Measurements from ENCODE around the gene OTOF.

The OTOF gene

GRCh38 chr2:26486789-26487188, 8.9 kb upstream of the OTOF start:
- TF ChIP-seq POLR2AphosphoS5 (IDR thresholded peaks at IDR 0.05; ENCODE audit: low read depth, low read length) (no peak), TAF1 (IDR thresholded peaks at IDR 0.05; ENCODE audit: borderline replicate concordance, insufficient read depth, low read length) (no peak), REST (IDR thresholded peaks at IDR 0.05; ENCODE audit: insufficient read depth in 1 of 2, low read depth in 2 of 2, low read length in 2 of 2) (no peak), FOXP2 (optimal IDR thresholded peaks at IDR 0.05; ENCODE audit: borderline replicate concordance, extremely low read depth, extremely low read length, insufficient read depth) (no peak), SIN3A (IDR thresholded peaks at IDR 0.05; ENCODE audit: borderline replicate concordance, insufficient read depth, low read length) (no peak)

GRCh38 chr2:26485725-26486418, 7.9 kb upstream of the OTOF start:
- TF ChIP-seq FOXP2 (optimal IDR thresholded peaks at IDR 0.05; ENCODE audit: borderline replicate concordance, extremely low read depth, extremely low read length, insufficient read depth) (no peak), TAF1 (IDR thresholded peaks at IDR 0.05; ENCODE audit: borderline replicate concordance, insufficient read depth, low read length) (no peak), SIN3A (IDR thresholded peaks at IDR 0.05; ENCODE audit: borderline replicate concordance, insufficient read depth, low read length) (no peak), POLR2AphosphoS5 (IDR thresholded peaks at IDR 0.05; ENCODE audit: low read depth, low read length) (no peak), REST (IDR thresholded peaks at IDR 0.05; ENCODE audit: insufficient read depth in 1 of 2, low read depth in 2 of 2, low read length in 2 of 2) (no peak)

GRCh38 chr2:26485099-26485498, 7.2 kb upstream of the OTOF start:
- no peak for TF ChIP-seq REST (IDR thresholded peaks at IDR 0.05; ENCODE audit: insufficient read depth in 1 of 2, low read depth in 2 of 2, low read length in 2 of 2)
- TF ChIP-seq FOXP2 (optimal IDR thresholded peaks at IDR 0.05; ENCODE audit: borderline replicate concordance, extremely low read depth, extremely low read length, insufficient read depth) = no peak
- TF ChIP-seq SIN3A (IDR thresholded peaks at IDR 0.05; ENCODE audit: borderline replicate concordance, insufficient read depth, low read length) = no peak
- no peak for TF ChIP-seq TAF1 (IDR thresholded peaks at IDR 0.05; ENCODE audit: borderline replicate concordance, insufficient read depth, low read length)
- TF ChIP-seq POLR2AphosphoS5 (IDR thresholded peaks at IDR 0.05; ENCODE audit: low read depth, low read length) = no peak

- no peak for TF ChIP-seq REST (IDR thresholded peaks at IDR 0.05; ENCODE audit: insufficient read depth in 1 of 2, low read depth in 2 of 2, low read length in 2 of 2)
- TF ChIP-seq FOXP2 (optimal IDR thresholded peaks at IDR 0.05; ENCODE audit: borderline replicate concordance, extremely low read depth, extremely low read length, insufficient read depth) = no peak
- TF ChIP-seq SIN3A (IDR thresholded peaks at IDR 0.05; ENCODE audit: borderline replicate concordance, insufficient read depth, low read length) = no peak
- TF ChIP-seq POLR2AphosphoS5 (IDR thresholded peaks at IDR 0.05; ENCODE audit: low read depth, low read length) = no peak
- no peak for TF ChIP-seq TAF1 (IDR thresholded peaks at IDR 0.05; ENCODE audit: borderline replicate concordance, insufficient read depth, low read length)
Measured at GRCh38 chr2:26484579-26484978, 6.7 kb upstream of the OTOF start.

Data from PFSK-1 (cell line).